Thyroid gland (tissue), 4 donors: ENCODE results near the gene LBHD1. TPM values are rescaled to one million over a fixed set of nuclear protein-coding genes. Genes with fewer than 3 reads are reported as not detected.
A peak's percentile ranks its signal among the peaks of the same experiment; 100 is the strongest.

Experiments used
- DNase-seq, 2 donors: peaks; one replicate each; pipeline ENCODE4 v3.0.0-alpha.2; 2019
- H3K27ac ChIP-seq, 3 donors: fragments of 200-600 bp; sonication (generic); 1 replicate in 2 of 3; 2 replicates in 1 of 3; pipeline ENCODE4 v1.5.1; 2016 to 2019; ENCODE audit warnings: mild to moderate bottlenecking in 1 of 3, moderate library complexity in 1 of 3
- H3K27me3 ChIP-seq: fragments of 200-600 bp; sonication (generic); one replicate; pipeline ENCODE4 v1.5.1; 2019
- H3K36me3 ChIP-seq, 2 donors: fragments of 200-600 bp; sonication (generic); one replicate each; pipeline ENCODE4 v1.5.1; 2016 to 2019
- H3K4me1 ChIP-seq, 2 donors: fragments of 200-600 bp; sonication (generic); one replicate each; pipeline ENCODE4 v1.5.1; 2017 to 2019
- H3K4me3 ChIP-seq, 3 donors: fragments of 200-600 bp; sonication (generic); replicated peaks in 1 of 3; 1 replicate in 2 of 3; 2 replicates in 1 of 3; pipeline ENCODE4 v1.5.1; 2016; ENCODE audit warnings: mild to moderate bottlenecking in 1 of 3
- H3K9me3 ChIP-seq: fragments of 200-600 bp; sonication (generic); one replicate; pipeline ENCODE4 v1.5.1; 2017
- CTCF ChIP-seq, 6 experiments: fragments of 200-600 bp in 3 of 6; fragments of 450-650 bp in 3 of 6; sonication (generic) in 3 of 6; IDR thresholded peaks; one replicate each; pipeline ENCODE4 v1.5.1; 2016 to 2019; ENCODE audit warnings: antibody characterized with exemption in 6 of 6, mild to moderate bottlenecking in 2 of 6, inconsistent platforms in 1 of 6, moderate library complexity in 1 of 6
- POLR2A ChIP-seq, 2 donors: fragments of 450-650 bp; IDR thresholded peaks; one replicate each; pipeline ENCODE4 v1.6.1; 2017; ENCODE audit warnings: antibody characterized with exemption in 2 of 2, mild to moderate bottlenecking in 2 of 2, moderate library complexity in 1 of 2
- WGBS, 2 donors: methylation state at CpG; one replicate each; pipeline ENCODE4 v1.1.5; 2017; 5-methylcytosine and 5-hydroxymethylcytosine counted together
- intact Hi-C: fragments of 100-400 bp; cut with DNase I; formaldehyde crosslinking; loops from one replicate; pipeline ENCODE4 v1.15.1; 2023
- total RNA-seq, 4 donors: library from RNA; depleted of rRNA; stranded (reverse); fragments of >200 nt; gene quantifications; one replicate each; pipeline ENCODE4 v1.2.3, GENCODE V29; 2016

Gene LBHD1
- total RNA-seq, 4 donors from 2014 or later: 5.8 to 15.5 (median 9.3) TPM

- Histone ChIP-seq H3K27me3 (no peaks in the 10 kb centered on the region), H3K9me3 (no peaks in the 10 kb centered on the region), H3K27ac (peak overlapping the region; percentile 77 to 92 (median 86)), H3K4me3 (peak overlapping the region; percentile 45 to 80 (median 67)), H3K4me1 (peaks cover 18 to 33% of the 10 kb centered on the region in 2 donors), H3K36me3 (no peaks in the 10 kb centered on the region)
- intact Hi-C loops: no loop called here
- no peak for DNase-seq
- 1% methylated on average over 17 of the region's 17 CpGs for WGBS, 2 donors
- TF ChIP-seq CTCF (IDR thresholded peaks at IDR 0.05) (no peak), POLR2A (IDR thresholded peaks at IDR 0.05) (no peak)
These were observed 845 bp downstream of the LBHD1 start for GRCh38 chr11:62671236-62671607.

GRCh38 chr11:62669420-62670161, 2.5 kb downstream of the LBHD1 start:
- WGBS, 2 donors: 70 to 85% methylated on average over 4 of the region's 4 CpGs
- intact Hi-C loops: no loop called here
- no peak overlapping the region for H3K27ac ChIP-seq
- DNase-seq: no peak
- TF ChIP-seq POLR2A (IDR thresholded peaks at IDR 0.05): no peak
- no peak for TF ChIP-seq CTCF (IDR thresholded peaks at IDR 0.05)
- no peaks in the 10 kb centered on the region for H3K9me3 ChIP-seq
- H3K27me3 ChIP-seq: no peaks in the 10 kb centered on the region
- peaks cover 22 to 37% of the 10 kb centered on the region in 2 donors for H3K4me1 ChIP-seq
- no peaks in the 10 kb centered on the region for H3K36me3 ChIP-seq
- no peak overlapping the region for H3K4me3 ChIP-seq

GRCh38 chr11:62667460-62667859, 4.6 kb downstream of the LBHD1 start:
- intact Hi-C loops: no loop called here
- H3K36me3 ChIP-seq: no peaks in the 10 kb centered on the region

GRCh38 chr11:62666259-62666926, 5.7 kb downstream of the LBHD1 start:
- 47 to 56% methylated on average over 12 to 15 of the region's 16 CpGs for WGBS, 2 donors
- TF ChIP-seq CTCF (IDR thresholded peaks at IDR 0.05): no peak
- TF ChIP-seq POLR2A (IDR thresholded peaks at IDR 0.05): no peak
- H3K4me3 ChIP-seq: peak overlapping the region; percentile 61 to 93 (median 63)
- H3K36me3 ChIP-seq: no peaks in the 10 kb centered on the region
- H3K27me3 ChIP-seq: no peaks in the 10 kb centered on the region
- no peaks in the 10 kb centered on the region for H3K9me3 ChIP-seq
- no peak for DNase-seq
- intact Hi-C loops: no loop called here
- peaks cover 15 to 23% of the 10 kb centered on the region in 2 donors for H3K4me1 ChIP-seq
- H3K27ac ChIP-seq: peak overlapping the region; percentile 56 to 79 (median 77)

More at GRCh38 chr11:62667460-62667859, 4.6 kb downstream of the LBHD1 start:
- H3K9me3 ChIP-seq: no peaks in the 10 kb centered on the region
- 84 to 89% methylated on average over 2 of the region's 2 CpGs for WGBS, 2 donors
- H3K27me3 ChIP-seq: no peaks in the 10 kb centered on the region
- DNase-seq: no peak
- TF ChIP-seq CTCF (IDR thresholded peaks at IDR 0.05): no peak
- no peak for TF ChIP-seq POLR2A (IDR thresholded peaks at IDR 0.05)
- H3K27ac ChIP-seq: no peak overlapping the region
- H3K4me1 ChIP-seq: peaks cover 17 to 27% of the 10 kb centered on the region in 2 donors
- no peak overlapping the region for H3K4me3 ChIP-seq
